GM12874 (cell line): ENCODE measurements around the gene DNAJB14.

Experiments used
- TF ChIP-seq, protein P1 (sequence below): IDR thresholded peaks from 2 replicates; pipeline ENCODE4 v1.5.1; 2011; ENCODE audit warnings: low read depth, mild to moderate bottlenecking, control low read depth, low read length, moderate library complexity; ENCODE audit not compliant: insufficient read depth

Gene DNAJB14

DNA sequence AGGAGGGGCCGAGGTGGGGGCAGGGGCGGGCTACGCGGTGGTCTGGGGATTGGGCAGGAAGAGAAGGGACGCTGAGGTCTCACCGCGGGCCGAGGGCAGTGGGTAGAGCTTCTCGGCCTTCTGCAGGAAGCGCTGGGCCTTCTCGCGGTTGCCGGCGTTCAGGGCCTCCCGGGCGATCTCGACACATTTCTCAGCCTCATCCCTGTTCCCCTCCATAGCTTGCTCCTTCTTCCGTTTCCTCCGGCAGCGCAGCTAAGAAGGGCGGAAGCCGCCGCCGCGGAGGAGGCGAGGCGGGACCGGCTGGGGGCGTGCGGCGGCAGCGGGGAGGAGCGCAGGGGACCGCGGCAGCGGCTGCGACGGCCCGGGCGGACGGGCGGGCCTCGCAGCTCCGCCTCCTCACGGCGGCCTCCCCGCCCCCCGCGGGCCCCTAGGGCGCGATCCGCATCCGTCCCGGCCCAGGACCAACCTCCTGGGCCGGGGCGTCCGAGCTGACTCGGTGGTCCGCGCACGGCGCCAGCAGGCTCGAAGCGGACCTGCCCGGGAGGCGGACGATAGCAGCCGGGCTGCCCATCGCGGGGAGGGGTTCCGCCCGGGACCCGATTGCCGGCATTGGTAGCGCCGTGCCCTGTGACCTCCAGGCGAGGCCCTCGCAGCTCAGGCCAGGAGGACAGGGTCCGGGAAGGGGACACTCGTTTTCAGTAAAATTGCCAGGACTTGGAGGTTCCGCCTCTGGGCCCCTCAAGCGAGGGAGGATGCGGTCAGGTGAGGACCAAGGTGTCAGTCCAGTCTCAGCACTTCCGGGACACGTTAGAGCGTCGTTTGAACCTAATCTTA, at the start of gene DNAJB14:
Gene DNAJB14 (minus strand): TSS at position 263 of the 834 bp plus-strand sequence. CDS start 47 bp downstream, at position 216.
- TF ChIP-seq, protein P1, sequence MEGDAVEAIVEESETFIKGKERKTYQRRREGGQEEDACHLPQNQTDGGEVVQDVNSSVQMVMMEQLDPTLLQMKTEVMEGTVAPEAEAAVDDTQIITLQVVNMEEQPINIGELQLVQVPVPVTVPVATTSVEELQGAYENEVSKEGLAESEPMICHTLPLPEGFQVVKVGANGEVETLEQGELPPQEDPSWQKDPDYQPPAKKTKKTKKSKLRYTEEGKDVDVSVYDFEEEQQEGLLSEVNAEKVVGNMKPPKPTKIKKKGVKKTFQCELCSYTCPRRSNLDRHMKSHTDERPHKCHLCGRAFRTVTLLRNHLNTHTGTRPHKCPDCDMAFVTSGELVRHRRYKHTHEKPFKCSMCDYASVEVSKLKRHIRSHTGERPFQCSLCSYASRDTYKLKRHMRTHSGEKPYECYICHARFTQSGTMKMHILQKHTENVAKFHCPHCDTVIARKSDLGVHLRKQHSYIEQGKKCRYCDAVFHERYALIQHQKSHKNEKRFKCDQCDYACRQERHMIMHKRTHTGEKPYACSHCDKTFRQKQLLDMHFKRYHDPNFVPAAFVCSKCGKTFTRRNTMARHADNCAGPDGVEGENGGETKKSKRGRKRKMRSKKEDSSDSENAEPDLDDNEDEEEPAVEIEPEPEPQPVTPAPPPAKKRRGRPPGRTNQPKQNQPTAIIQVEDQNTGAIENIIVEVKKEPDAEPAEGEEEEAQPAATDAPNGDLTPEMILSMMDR, result no peak

DNA sequence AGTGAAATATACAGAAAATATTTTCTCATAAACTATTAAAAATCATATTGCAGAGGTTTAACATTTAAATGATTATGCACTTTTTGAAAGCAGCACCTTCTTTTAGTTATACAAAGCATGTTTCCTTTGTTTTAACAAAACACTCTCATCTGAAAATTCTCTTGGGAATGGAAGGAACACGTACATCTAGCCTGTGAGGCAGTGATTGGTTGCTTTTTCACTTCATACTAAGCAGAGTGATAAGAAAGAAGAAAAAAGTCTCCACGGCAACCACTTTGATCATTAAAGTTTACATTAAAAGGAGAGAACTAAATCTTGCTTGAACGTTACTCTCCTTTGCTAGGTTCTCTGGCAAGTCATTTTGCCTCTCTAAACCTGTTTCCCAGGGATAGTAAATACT, 45.3 kb upstream of the DNAJB14 start:
- TF ChIP-seq, protein P1, result no peak

DNA sequence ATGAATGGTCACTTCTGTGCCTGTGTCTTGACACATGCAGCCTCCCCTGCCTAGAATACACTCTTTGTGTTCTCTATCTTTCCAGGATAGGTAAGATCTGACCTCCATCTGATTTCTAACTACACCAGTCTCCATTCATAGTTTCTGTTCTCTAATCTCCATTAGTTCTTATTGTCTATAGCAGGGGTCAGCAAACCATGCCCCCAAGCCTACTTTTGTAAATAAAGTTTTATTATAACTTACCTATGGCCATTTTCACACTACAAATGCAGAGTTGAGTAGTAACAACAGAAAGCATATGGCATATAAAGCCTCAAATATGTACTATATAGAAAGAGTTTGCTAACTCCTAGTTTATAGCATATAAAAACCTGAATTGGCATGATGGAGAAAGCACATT, 41.3 kb upstream of the DNAJB14 start:
- TF ChIP-seq, protein P1, result no peak

DNA sequence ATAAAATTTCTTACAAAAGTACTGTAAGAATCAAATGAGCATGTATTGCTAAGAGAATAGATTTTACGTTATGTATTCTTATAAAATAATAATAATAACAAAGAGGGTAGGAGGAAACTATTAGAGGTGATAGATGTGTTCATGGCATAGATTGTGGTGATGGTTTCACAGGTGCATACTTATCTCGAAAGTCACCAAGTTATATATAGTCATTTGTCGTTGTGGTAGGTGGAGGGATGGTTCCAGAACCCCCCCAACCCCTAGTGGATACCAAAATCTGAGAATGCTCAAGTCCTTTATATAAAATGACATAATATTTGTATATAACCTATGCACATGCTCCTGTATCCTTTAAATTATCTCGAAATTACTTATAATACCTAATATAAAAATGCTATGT, 40.4 kb upstream of the DNAJB14 start:
- TF ChIP-seq, protein P1, result no peak

DNA sequence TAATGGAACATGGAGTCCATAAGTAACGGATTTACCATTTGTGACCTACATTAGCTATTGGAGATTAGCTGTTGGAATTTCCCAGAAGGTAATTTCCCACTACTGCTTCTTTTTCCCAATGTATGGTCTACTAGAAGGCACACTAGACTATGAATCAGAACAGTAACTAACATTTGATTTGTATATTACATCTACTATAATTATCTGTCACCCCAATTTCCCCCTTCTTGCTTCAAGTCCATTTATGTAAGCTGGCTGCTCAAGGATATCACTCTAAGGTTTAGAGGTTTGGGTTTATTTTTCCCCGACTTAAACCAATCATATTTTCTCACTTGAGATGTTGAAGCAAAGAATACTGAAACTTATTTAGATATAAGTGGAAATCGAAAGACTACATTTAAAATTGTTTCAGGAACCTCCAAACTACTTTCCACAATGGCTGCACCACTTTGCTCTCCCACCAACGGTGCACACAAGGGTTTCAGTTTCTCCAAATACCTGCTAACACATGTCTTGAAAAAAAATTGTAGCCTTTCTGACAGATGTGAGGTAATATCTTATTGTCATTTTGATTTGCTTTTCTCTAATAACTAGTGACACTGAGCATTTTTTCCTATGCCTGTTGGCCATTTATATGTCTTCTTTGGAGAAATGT, 37.0 kb upstream of the DNAJB14 start:
- TF ChIP-seq, protein P1, result no peak

DNA sequence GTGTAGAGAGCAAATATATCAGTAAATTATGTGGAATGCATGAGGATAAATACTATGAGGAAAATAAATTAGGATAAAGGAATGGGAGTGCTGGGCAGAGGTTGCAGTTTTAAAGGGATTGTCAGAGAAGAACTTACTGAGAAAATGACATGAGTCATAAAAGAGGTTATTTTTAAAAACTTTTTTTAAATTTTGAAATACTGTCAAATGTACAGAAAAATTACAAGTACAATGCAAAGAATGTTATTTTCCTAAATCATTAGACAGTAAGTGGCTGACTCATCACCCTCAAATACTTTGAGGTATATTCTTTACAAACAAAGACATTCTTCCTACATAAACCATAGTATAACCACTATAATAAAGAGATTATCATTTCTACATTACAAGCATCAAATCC, 33.5 kb upstream of the DNAJB14 start:
- TF ChIP-seq, protein P1, result no peak

DNA sequence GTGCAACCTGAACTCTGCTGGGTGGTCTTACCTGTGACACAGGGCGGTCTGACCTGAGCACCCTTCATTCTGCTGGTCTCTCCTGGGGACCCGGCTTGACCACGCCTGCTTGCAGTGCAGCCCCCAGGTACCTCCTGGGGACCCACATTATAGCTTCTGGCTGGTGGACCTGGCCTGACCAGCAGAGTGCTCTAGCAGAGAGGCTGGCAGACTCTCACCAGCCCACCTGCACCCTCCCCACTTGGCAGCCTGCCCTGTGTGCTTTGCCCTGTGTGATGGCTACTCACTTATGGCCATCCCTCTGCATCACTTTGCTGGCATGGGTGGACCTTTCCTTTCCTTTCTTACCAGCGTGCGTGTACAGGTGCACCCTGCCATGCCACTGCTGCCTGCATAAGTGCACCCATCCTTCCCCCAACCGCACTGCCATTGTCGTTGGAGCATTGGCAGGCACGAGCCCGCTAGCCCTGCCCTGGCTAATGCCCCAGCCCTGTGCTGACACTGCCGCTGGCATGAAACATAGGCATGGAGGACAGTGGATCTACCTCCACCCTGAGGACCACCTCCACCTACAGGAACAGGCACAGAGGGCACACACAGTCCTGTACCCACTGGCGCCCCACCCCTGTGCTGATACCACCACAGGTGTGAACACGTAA, 25.2 kb upstream of the DNAJB14 start:
- TF ChIP-seq, protein P1, result no peak
